H1 (cell line): Measurements from ENCODE around the gene MAP7D1. TPM values are rescaled to one million over a fixed set of nuclear protein-coding genes. Genes with fewer than 3 reads are reported as not detected.

Source experiments
- CTCF ChIA-PET: fragments of 300-600 bp; sonication (Branson Sonifier 250); formaldehyde crosslinking; loops from one replicate; lab custom pipeline; 2021; ENCODE audit not compliant: partially characterized antibody; lab: Charles Lee
- POLR2A ChIA-PET: fragments of 300-600 bp; sonication (Branson Sonifier 250); formaldehyde crosslinking; loops from one replicate; lab custom pipeline; 2021; ENCODE audit warnings: inconsistent platforms; ENCODE audit not compliant: partially characterized antibody; lab: Charles Lee
- DNase-seq, 2 experiments: peaks; one replicate each; pipeline versions ENCODE4 v3.0.0 to v3.0.0-alpha.2; 2010 to 2022; ENCODE audit warnings: low spot score in 2 of 2, low read depth in 1 of 2, mixed read lengths in 1 of 2
- FAIRE-seq: peaks from 2 replicates; lab custom pipeline; 2011; peaks lifted over from hg19 to GRCh38; lab: Jason Lieb, UNC
- H2AFZ ChIP-seq: 2 replicates; pipeline ENCODE4 v1.8.1; 2012; ENCODE audit warnings: low read length, inconsistent platforms
- H2AK5ac ChIP-seq: 2 replicates; pipeline ENCODE4 v1.6.1; 2013; ENCODE audit warnings: low read depth, low read length
- H2BK120ac ChIP-seq: replicated peaks from 2 replicates; pipeline ENCODE3; 2013; ENCODE audit warnings: low read depth, low read length, inconsistent platforms
- H2BK12ac ChIP-seq: 2 replicates; pipeline ENCODE4 v1.6.1; 2013; ENCODE audit warnings: low read depth, low read length
- H2BK15ac ChIP-seq: 2 replicates; pipeline ENCODE4 v1.6.1; 2013; ENCODE audit warnings: low read length
- H2BK20ac ChIP-seq: 2 replicates; pipeline ENCODE4 v1.6.1; 2013; ENCODE audit warnings: low read length
- H2BK5ac ChIP-seq: 2 replicates; pipeline ENCODE4 v1.6.1; 2013; ENCODE audit warnings: low read depth, low read length
- H3K14ac ChIP-seq: 2 replicates; pipeline ENCODE4 v1.6.1; 2013; ENCODE audit warnings: inconsistent platforms; ENCODE audit not compliant: insufficient read length
- H3K18ac ChIP-seq: 2 replicates; pipeline ENCODE4 v1.6.1; 2013; ENCODE audit warnings: low read length; ENCODE audit errors: extremely low read depth
- H3K23ac ChIP-seq: 2 replicates; pipeline ENCODE4 v1.6.1; 2013; ENCODE audit warnings: inconsistent platforms; ENCODE audit not compliant: insufficient read length
- H3K23me2 ChIP-seq: 2 replicates; pipeline ENCODE4 v1.6.1; 2013; ENCODE audit warnings: low read depth, low read length
- H3K27ac ChIP-seq: 2 replicates; pipeline ENCODE4 v1.6.1; 2011; ENCODE audit warnings: low read depth, low read length, inconsistent platforms
- H3K27me3 ChIP-seq, 4 experiments: replicated peaks in 1 of 4; 1 replicate in 1 of 4; 2 replicates in 3 of 4; pipeline versions ENCODE4 v1.6.1 to v1.8.1; 2011 to 2013; ENCODE audit warnings: low read length in 3 of 4, mild to moderate bottlenecking in 3 of 4, inconsistent platforms in 2 of 4, mixed read lengths in 2 of 4, moderate library complexity in 1 of 4; ENCODE audit not compliant: control insufficient read depth in 3 of 4, insufficient read depth in 3 of 4; ENCODE audit errors: extremely low read depth in 1 of 4
- H3K36me3 ChIP-seq, 4 experiments: 2 replicates each; pipeline versions ENCODE4 v1.6.1 to v1.8.1; 2011 to 2013; ENCODE audit warnings: mild to moderate bottlenecking in 4 of 4, low read length in 3 of 4, moderate library complexity in 2 of 4, control low read depth in 1 of 4, inconsistent platforms in 1 of 4; ENCODE audit not compliant: insufficient read depth in 4 of 4, control insufficient read depth in 2 of 4
- H3K4ac ChIP-seq: replicated peaks from 2 replicates; pipeline ENCODE3; 2013; ENCODE audit warnings: low read length, low read depth, mixed read lengths, inconsistent platforms; ENCODE audit not compliant: insufficient read length
- H3K4me1 ChIP-seq, 4 experiments: replicated peaks in 1 of 4; 1 replicate in 1 of 4; 2 replicates in 3 of 4; pipeline versions ENCODE4 v1.6.1 to v1.8.1; 2011 to 2013; ENCODE audit warnings: low read length in 3 of 4, inconsistent platforms in 2 of 4, mixed read lengths in 1 of 4; ENCODE audit not compliant: insufficient read depth in 4 of 4, control insufficient read depth in 3 of 4
- H3K4me2 ChIP-seq, 2 experiments: 2 replicates each; pipeline versions ENCODE4 v1.6.1 to v1.8.1; 2011 to 2013; ENCODE audit warnings: low read depth in 2 of 2, low read length in 2 of 2, control low read depth in 1 of 2, inconsistent platforms in 1 of 2, mild to moderate bottlenecking in 1 of 2; ENCODE audit not compliant: insufficient read depth in 1 of 2
- H3K4me3 ChIP-seq, 4 experiments: fragments of 200-600, 300-600 bp in 1 of 4; sonication (generic), shearing (Covaris generic), sonication (Bioruptor Twin) in 1 of 4; 2 replicates each; pipeline versions ENCODE4 v1.5.1 to v1.8.1; 2011 to 2016; ENCODE audit warnings: low read length in 4 of 4, low read depth in 3 of 4, control low read depth in 2 of 4, inconsistent platforms in 2 of 4, mild to moderate bottlenecking in 2 of 4, mixed read lengths in 1 of 4, moderate library complexity in 1 of 4; ENCODE audit not compliant: insufficient read depth in 2 of 4; ENCODE audit errors: extremely low read depth in 1 of 4
- H3K56ac ChIP-seq: replicated peaks from 2 replicates; pipeline ENCODE3; 2013; ENCODE audit warnings: low read depth, mild to moderate bottlenecking, mixed read lengths, low read length, inconsistent platforms; ENCODE audit not compliant: insufficient read length
- H3K79me1 ChIP-seq: 2 replicates; pipeline ENCODE4 v1.6.1; 2013; ENCODE audit warnings: low read depth, low read length, control low read depth
- H3K79me2 ChIP-seq, 2 experiments: 2 replicates each; pipeline versions ENCODE4 v1.6.1 to v1.8.1; 2012 to 2013; ENCODE audit warnings: low read length in 2 of 2, mild to moderate bottlenecking in 2 of 2, inconsistent platforms in 1 of 2; ENCODE audit not compliant: insufficient read depth in 2 of 2, control insufficient read depth in 1 of 2
- H3K9ac ChIP-seq, 4 experiments: replicated peaks in 1 of 4; 1 replicate in 1 of 4; 2 replicates in 3 of 4; pipeline versions ENCODE4 v1.6.1 to v1.8.1; 2011 to 2013; ENCODE audit warnings: low read depth in 3 of 4, low read length in 3 of 4, control low read depth in 2 of 4, mild to moderate bottlenecking in 2 of 4, moderate library complexity in 2 of 4, inconsistent platforms in 1 of 4; ENCODE audit errors: extremely low read depth in 1 of 4
- H3K9me3 ChIP-seq, 2 experiments: 2 replicates each; pipeline versions ENCODE4 v1.6.1 to v1.8.1; 2012 to 2013; ENCODE audit warnings: mild to moderate bottlenecking in 2 of 2, moderate library complexity in 2 of 2, control low read depth in 1 of 2, inconsistent platforms in 1 of 2, low read depth in 1 of 2, low read length in 1 of 2, mixed read lengths in 1 of 2; ENCODE audit not compliant: insufficient read depth in 2 of 2
- H4K20me1 ChIP-seq, 2 experiments: replicated peaks in 1 of 2; 2 replicates each; pipeline versions ENCODE3 to v1.8.1; 2011 to 2013; ENCODE audit warnings: inconsistent platforms in 2 of 2, low read length in 2 of 2, mild to moderate bottlenecking in 1 of 2; ENCODE audit not compliant: insufficient read depth in 2 of 2, control insufficient read depth in 1 of 2
- H4K5ac ChIP-seq: 2 replicates; pipeline ENCODE4 v1.6.1; 2013; ENCODE audit warnings: low read length, low read depth, mixed read lengths, inconsistent platforms; ENCODE audit not compliant: insufficient read length
- H4K8ac ChIP-seq: 2 replicates; pipeline ENCODE4 v1.8.0; 2013; ENCODE audit warnings: mild to moderate bottlenecking, moderate library complexity, low read length, inconsistent platforms; ENCODE audit not compliant: insufficient read depth; ENCODE audit errors: extremely low read depth
- H4K91ac ChIP-seq: replicated peaks from 2 replicates; pipeline ENCODE3; 2013; ENCODE audit warnings: low read length, mixed read lengths, inconsistent platforms; ENCODE audit not compliant: insufficient read length
- EZH2 ChIP-seq: fragments of 200-600 bp; sonication (generic); IDR thresholded peaks from 2 replicates; pipeline ENCODE4 v1.7.1; 2012; ENCODE audit warnings: low read depth, mild to moderate bottlenecking, moderate library complexity, low read length, inconsistent platforms; ENCODE audit not compliant: severe bottlenecking
- KDM1A ChIP-seq: fragments of 200-600, 300-600 bp; sonication (generic); IDR thresholded peaks from 2 replicates; pipeline ENCODE4 v1.7.1; 2016; ENCODE audit warnings: mild to moderate bottlenecking, low read length, borderline replicate concordance
- KDM4A ChIP-seq: IDR thresholded peaks from one replicate; pipeline ENCODE4 v1.7.1; 2012; ENCODE audit warnings: low read depth, mild to moderate bottlenecking, moderate library complexity, low read length, inconsistent platforms; ENCODE audit not compliant: severe bottlenecking
- PHF8 ChIP-seq: fragments of 200-600 bp; sonication (generic); conservative IDR thresholded peaks from 2 replicates; pipeline ENCODE4 v1.7.1; 2012; ENCODE audit warnings: low read depth, mild to moderate bottlenecking, inconsistent platforms, low read length, moderate library complexity
- TBP ChIP-seq: IDR thresholded peaks from 2 replicates; pipeline ENCODE4 v1.6.1; 2011; ENCODE audit warnings: low read depth, low read length, improper control_type of control experiment
- ZNF274 ChIP-seq: IDR thresholded peaks from 2 replicates; pipeline ENCODE4 v1.7.0; 2012; ENCODE audit warnings: low read length, borderline replicate concordance; ENCODE audit errors: extremely low read depth
- WGBS, 2 experiments: shearing (Covaris generic) in 1 of 2; methylation state at CpG; one replicate each; pipeline versions ENCODE4 v1.1.6 to v1.1.7; 2013 to 2015; ENCODE audit warnings: low lambda C conversion rate in 2 of 2, mixed read lengths in 2 of 2, inconsistent platforms in 1 of 2, low coverage in 1 of 2, missing lambda C conversion rate in 1 of 2; ENCODE audit not compliant: insufficient replicate concordance in 2 of 2, insufficient coverage in 1 of 2, insufficient read length in 1 of 2; ENCODE audit errors: extremely low coverage in 1 of 2, missing lambda C conversion rate in 1 of 2; 5-methylcytosine and 5-hydroxymethylcytosine counted together
- polyA plus RNA-seq, 7 experiments: library from polyadenylated mRNA; depleted of rRNA in 3 of 7; stranded (reverse) in 5 of 7; unstranded in 2 of 7; fragments of >200 nt in 5 of 7; fragments of 200-250 nt in 2 of 7; gene quantifications; 1 replicate in 5 of 7; 2 replicates in 1 of 7; 4 replicates in 1 of 7; pipeline versions ENCODE4 v1.2.1 to v1.2.3, GENCODE V29; 2011 to 2013; ENCODE audit warnings: missing spikeins in 2 of 7, mixed read lengths in 2 of 7
- total RNA-seq: library from RNA; stranded (reverse); fragmentation: NEBNext Ultra II Directional; extraction: Animal tissue kit (Norgen Biotek cat#: 25700); gene quantifications from 2 replicates; pipeline ENCODE4 v1.2.1, GENCODE V29; 2021
- TF ChIP-seq, protein P1 (sequence below): IDR thresholded peaks from 2 replicates; pipeline ENCODE4 v1.6.1; 2011; ENCODE audit warnings: low read length, improper control_type of control experiment

MAP7D1 gene
- total and polyA plus RNA-seq, 2 of the 8 experiments (the other 6 are each of a cell fraction or from before 2014, with no cell fraction given): 18.2 to 52.4 TPM

DNA sequence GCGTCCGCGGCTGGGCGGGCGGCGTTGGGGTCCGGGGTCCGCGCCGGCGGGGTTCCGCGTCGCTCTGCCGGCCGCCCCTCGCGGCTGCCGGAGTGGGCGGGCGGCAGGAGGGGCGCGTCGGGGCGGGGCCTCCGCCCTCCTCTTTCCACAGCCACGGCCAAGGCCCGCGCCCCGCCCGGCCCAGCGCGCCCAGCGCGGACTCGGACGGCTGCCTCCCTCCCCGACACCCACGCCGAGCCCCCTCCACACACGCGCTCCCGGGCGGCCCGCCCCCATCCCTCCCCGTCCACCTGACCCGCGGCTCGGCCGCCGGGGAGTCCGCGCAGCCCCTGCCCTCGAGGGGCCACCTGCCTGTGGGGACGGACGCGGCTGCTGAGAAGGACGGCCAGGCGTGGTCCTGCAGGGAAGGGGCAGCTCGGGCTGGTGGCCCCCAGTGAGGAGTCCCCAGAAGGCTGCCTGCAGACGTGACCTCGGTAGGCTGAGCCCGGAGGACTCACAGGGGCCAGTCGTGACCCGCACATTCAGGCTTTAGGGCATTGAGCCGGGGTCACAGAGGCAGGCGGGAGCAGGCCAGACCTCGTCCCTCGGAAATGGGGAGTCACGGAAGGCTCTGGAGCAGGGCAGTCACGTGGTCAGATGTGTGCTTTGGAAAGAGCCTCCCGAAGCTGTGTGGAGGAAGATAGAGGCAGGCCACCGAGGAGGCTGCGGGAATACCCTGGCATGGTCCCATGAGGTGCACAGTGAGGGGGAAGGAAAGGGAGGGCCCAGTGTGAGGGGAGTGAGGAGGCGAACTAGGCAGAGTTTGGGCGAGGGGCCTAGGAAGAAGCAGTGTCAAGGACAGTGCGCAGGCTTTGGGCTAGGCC is 30.6 kb upstream of the MAP7D1 start, which contains the start of gene COL8A2:
TSS of gene COL8A2 (minus strand) at position 94 of the 863 bp plus-strand sequence. CDS start 24,980 bp downstream, outside the sequence.
- Histone ChIP-seq H4K20me1 (peaks cover 0 to 5% of the 10 kb centered on the region in 2 experiments), H2BK5ac (peak within 1 kb of the TSS; percentile 52; the same call in 1 of the 2 replicates), H4K8ac (peak within 1 kb of the TSS; percentile 86), H4K91ac (peak within 1 kb of the TSS; percentile 56), H4K5ac (peak within 1 kb of the TSS; percentile 1), H3K56ac (no peak within 1 kb of the TSS), H2AK5ac (peak within 1 kb of the TSS; percentile 53; the same call in 1 of the 2 replicates), H2AFZ (peak within 1 kb of the TSS; percentile 83), H2BK15ac (peak within 1 kb of the TSS; percentile 72; the same call in 1 of the 2 replicates), H3K79me1 (no peaks in the 10 kb centered on the region), H2BK12ac (peak within 1 kb of the TSS; percentile 87; the same call in 1 of the 2 replicates), H3K27ac (no peak within 1 kb of the TSS), H3K4me3 (peak within 1 kb of the TSS; percentile 27 to 62 (median 29)), H3K18ac (peak within 1 kb of the TSS; percentile 90), H3K9ac (no peak within 1 kb of the TSS; a peak in 1 of 7 replicates), H3K79me2 (no peaks in the 10 kb centered on the region), H3K4me2 (peak within 1 kb of the TSS; percentile 40 to 78), H3K4ac (peak within 1 kb of the TSS; percentile 78), H2BK20ac (peak within 1 kb of the TSS; percentile 72), H3K36me3 (no peaks in the 10 kb centered on the region), H3K4me1 (peaks cover 0 to 11% (median 5%) of the 10 kb centered on the region in 4 experiments; a peak in 5 of 7 replicates), H3K14ac (no peak within 1 kb of the TSS), H3K9me3 (no peaks in the 10 kb centered on the region), H3K23me2 (peaks cover 16% of the 10 kb centered on the region; the same call in 1 of the 2 replicates), H3K27me3 (peaks cover 16 to 38% (median 30%) of the 10 kb centered on the region in 4 experiments), H3K23ac (no peak within 1 kb of the TSS), H2BK120ac (no peak within 1 kb of the TSS)
- FAIRE-seq (no peak), DNase-seq (peak in 1 of 2 experiments; percentile 65)
- CTCF ChIA-PET: interaction anchor here (0.8 kb wide), 1 partner anchor 25 kb away, joined by 3 read pairs; no protein-coding TSS in a partner anchor
- POLR2A ChIA-PET: interaction anchor here (1.0 kb wide), 1 partner anchor 10 kb away, joined by 3 read pairs; no protein-coding TSS in a partner anchor
- 29% methylated on average over 29 of the region's 77 CpGs; no CpG with 5 or more reads in 1 of the 2 experiments for WGBS, 2 experiments
- peak; percentile 62 for TF ChIP-seq KDM4A
- TF ChIP-seq PHF8: 0 out of 2 replicates have a peak, but pooled peaks have one; percentile 11
- TF ChIP-seq TBP: no peak
- TF ChIP-seq, protein P1, sequence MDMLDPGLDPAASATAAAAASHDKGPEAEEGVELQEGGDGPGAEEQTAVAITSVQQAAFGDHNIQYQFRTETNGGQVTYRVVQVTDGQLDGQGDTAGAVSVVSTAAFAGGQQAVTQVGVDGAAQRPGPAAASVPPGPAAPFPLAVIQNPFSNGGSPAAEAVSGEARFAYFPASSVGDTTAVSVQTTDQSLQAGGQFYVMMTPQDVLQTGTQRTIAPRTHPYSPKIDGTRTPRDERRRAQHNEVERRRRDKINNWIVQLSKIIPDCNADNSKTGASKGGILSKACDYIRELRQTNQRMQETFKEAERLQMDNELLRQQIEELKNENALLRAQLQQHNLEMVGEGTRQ: peak; percentile 56; the same call in 1 of the 2 replicates
- peak; percentile 23; the same call in 1 of the 2 replicates for TF ChIP-seq KDM1A
- peak; percentile 41 for TF ChIP-seq EZH2
- TF ChIP-seq ZNF274: no peak
